ENCODE results near the gene DMBT1.

The DMBT1 gene

GRCh38 chr10:122688293-122688989 is 127.9 kb downstream of the DMBT1 start:
- H3K4me3 ChIP-seq (ENCODE audit: low read depth, low read length), result no peak overlapping the region
- TF ChIP-seq, protein P1, sequence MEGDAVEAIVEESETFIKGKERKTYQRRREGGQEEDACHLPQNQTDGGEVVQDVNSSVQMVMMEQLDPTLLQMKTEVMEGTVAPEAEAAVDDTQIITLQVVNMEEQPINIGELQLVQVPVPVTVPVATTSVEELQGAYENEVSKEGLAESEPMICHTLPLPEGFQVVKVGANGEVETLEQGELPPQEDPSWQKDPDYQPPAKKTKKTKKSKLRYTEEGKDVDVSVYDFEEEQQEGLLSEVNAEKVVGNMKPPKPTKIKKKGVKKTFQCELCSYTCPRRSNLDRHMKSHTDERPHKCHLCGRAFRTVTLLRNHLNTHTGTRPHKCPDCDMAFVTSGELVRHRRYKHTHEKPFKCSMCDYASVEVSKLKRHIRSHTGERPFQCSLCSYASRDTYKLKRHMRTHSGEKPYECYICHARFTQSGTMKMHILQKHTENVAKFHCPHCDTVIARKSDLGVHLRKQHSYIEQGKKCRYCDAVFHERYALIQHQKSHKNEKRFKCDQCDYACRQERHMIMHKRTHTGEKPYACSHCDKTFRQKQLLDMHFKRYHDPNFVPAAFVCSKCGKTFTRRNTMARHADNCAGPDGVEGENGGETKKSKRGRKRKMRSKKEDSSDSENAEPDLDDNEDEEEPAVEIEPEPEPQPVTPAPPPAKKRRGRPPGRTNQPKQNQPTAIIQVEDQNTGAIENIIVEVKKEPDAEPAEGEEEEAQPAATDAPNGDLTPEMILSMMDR (IDR thresholded peaks at IDR 0.05; ENCODE audit: low read depth, low read length), result no peak
- TF ChIP-seq POLR2A (IDR thresholded peaks at IDR 0.05; ENCODE audit: extremely low read depth, insufficient read length) (no peak), MAX (IDR thresholded peaks at IDR 0.05; ENCODE audit: low read depth, low read length) (no peak), MYC (IDR thresholded peaks at IDR 0.05; ENCODE audit: low read depth, low read length) (no peak)
- DNase-seq (ENCODE audit: low read depth), result peak; percentile 10

- no peak overlapping the region for H3K4me3 ChIP-seq (ENCODE audit: low read depth, low read length)
- no peak for DNase-seq (ENCODE audit: low read depth)
- TF ChIP-seq POLR2A (IDR thresholded peaks at IDR 0.05; ENCODE audit: extremely low read depth, insufficient read length), result no peak
- TF ChIP-seq, protein P1 (IDR thresholded peaks at IDR 0.05; ENCODE audit: low read depth, low read length), result no peak
- TF ChIP-seq MAX (IDR thresholded peaks at IDR 0.05; ENCODE audit: low read depth, low read length), result no peak
- TF ChIP-seq MYC (IDR thresholded peaks at IDR 0.05; ENCODE audit: low read depth, low read length), result no peak
These were observed 128.7 kb downstream of the DMBT1 start for GRCh38 chr10:122689146-122689820.

DNA sequence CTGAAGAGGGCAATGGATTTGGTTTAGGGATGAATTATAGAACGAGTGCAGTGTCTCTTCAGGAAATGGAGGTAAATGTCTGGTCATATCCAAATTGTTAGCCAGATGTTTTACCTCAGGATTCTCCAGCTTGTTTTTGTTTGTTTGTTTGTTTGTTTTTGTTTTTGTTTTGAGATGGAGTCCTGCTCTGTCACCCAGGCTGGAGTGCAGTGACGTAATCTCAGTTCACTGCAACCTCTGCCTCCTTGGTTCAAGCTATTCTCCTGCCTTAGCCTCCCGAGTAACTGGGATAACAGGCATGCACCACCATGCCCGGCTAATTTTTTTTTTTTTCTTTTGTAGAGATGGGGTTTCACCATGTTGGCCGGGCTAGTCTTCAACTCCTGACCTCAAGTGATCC is 132.2 kb downstream of the DMBT1 start:
- H3K4me3 ChIP-seq (ENCODE audit: low read depth, low read length), result no peak overlapping the region
- no peak for DNase-seq (ENCODE audit: low read depth)
- TF ChIP-seq MAX (IDR thresholded peaks at IDR 0.05; ENCODE audit: low read depth, low read length) (no peak), MYC (IDR thresholded peaks at IDR 0.05; ENCODE audit: low read depth, low read length) (no peak), POLR2A (IDR thresholded peaks at IDR 0.05; ENCODE audit: extremely low read depth, insufficient read length) (no peak)
- TF ChIP-seq, protein P1 (IDR thresholded peaks at IDR 0.05; ENCODE audit: low read depth, low read length), result no peak

Data from NB4 (cell line).